Retina (tissue), 1 donor: Measurements from ENCODE around the gene MOB3A.
"Not testable (repeated sequence)": the region's sequence is repeated elsewhere in the genome, so short reads cannot be mapped to it uniquely, and the experiment has no call there.

ENCODE experiments used
- DNase-seq: peaks from one replicate; pipeline ENCODE4 v3.0.0-alpha.2; 2016

The MOB3A gene

DNA sequence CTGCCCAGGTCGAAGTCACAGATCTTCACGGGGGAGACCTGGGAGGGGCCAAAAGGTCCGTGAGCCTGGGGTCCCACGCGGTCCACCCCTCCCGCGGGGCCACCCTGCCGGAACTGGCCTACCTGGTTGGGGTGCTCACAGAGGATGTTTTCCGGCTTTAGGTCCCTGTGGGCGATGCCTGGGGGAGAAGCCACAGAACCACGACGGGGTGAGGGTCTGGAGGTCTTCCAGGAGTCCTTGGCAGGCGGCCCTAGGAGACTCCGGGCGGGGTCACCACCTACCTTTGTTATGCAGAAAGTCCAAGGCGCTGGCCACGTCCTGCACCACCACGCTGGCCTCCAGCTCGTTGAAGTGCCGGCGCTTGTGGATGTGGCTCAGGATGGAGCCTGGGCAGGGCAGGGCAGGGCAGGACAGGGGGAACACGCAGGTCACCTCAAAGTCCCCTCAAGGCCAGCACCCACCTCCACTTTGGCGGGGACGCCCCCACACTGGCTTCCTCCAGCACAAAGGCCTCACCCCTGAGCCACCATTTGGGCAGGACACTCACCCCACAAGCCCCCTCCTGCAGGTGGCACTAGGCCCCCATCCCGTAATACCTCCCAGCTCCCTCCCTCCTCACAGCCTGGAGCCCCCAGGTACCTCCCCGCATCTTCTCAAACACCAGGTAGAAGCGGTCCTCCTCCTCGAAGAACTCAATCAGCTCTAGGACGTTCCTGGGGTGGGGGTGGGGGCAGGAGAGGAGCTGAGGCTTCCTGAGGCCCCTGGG, 53.5 kb downstream of the MOB3A start:
- DNase-seq: no peak

DNA sequence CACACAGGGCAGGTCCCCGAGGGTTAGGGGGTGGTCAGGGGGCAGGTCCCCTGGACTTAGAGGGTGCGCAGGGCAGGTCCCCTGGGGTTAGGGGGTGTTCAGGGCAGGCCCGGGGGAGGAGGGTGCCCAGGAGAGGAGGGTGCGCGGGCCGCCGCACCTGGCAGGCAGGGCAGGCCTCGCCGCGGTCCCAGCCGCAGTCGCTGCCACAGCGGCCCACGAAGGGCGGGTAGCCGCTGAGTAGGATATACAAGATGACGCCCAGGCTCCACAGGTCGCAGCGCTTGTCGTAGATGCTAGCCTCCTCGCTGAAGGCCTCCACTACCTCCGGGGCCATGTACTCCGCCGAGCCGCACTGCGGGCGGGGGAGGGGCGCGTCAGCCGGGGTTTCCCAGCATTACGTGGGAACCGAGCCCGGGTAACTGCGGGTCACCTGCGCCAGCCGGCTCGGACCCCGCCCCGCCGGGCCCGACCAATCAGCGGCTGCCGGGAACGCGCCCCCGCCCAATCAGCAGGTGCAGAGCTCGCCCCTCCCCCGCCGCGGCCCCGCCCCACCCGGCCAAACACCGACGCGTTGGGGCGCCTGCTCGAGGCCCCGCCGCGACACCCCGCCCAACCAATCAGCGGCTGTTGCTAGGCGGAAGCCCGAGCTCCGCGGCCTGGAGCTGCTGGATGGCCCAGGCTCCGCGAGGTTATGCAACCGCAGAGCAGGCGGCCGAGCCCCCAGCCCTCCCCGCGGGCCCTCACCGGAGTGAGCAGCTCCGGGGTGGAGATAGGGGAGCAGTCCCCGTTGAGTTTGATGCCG, 54.2 kb downstream of the MOB3A start:
- peak; percentile 92 for DNase-seq

DNA sequence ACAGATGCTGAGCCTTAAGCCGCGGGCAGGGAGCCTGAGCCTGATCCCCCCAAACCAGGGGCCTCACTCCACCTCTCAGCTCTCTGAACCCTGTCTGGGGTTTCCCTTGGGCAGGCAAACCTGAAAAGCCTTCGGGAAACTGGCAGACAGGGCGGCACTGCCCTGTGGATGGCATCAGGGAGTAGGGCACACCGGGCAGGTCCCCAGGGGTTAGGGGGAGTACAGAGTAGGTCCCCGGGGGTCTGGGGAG, 54.8 kb downstream of the MOB3A start:
- no peak for DNase-seq

DNA sequence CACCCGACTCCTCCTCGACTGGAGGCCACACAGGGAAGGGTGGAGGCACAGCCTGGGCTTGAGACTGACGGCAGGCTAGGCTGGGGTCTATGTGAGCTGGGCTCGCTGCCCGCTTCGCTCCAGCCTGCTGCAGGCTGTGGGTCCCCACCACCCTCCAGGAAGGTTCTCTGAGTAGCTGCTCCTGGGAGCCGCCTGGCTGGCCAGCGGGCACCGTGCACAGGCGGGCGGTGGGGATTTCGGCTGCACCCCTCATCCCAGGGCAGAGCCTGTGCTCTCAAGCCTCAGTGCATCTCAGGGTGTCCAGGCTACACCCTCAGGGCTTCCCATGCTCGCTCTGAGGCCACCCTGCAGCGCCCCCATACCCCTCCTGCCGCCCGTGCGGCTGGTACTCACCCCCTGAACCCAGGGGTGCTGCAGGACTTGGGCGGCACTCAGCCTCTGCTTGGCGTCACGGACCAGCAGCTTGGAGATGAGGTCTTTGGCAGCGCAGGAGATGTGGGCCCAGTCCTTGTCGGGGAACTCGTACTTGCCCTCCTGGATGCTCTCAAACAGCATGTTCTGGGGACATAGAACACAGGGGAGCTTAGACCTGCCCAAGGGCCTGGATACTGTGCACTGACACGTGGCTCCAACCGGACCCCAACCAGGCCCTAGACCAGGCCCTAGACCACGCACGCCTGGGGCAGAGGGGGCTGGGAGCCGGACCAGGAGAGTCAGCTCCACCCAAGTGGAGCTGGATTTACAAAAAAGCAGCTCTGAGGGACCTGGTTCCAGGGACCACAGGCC, 55.3 kb downstream of the MOB3A start:
- DNase-seq: no peak

DNA sequence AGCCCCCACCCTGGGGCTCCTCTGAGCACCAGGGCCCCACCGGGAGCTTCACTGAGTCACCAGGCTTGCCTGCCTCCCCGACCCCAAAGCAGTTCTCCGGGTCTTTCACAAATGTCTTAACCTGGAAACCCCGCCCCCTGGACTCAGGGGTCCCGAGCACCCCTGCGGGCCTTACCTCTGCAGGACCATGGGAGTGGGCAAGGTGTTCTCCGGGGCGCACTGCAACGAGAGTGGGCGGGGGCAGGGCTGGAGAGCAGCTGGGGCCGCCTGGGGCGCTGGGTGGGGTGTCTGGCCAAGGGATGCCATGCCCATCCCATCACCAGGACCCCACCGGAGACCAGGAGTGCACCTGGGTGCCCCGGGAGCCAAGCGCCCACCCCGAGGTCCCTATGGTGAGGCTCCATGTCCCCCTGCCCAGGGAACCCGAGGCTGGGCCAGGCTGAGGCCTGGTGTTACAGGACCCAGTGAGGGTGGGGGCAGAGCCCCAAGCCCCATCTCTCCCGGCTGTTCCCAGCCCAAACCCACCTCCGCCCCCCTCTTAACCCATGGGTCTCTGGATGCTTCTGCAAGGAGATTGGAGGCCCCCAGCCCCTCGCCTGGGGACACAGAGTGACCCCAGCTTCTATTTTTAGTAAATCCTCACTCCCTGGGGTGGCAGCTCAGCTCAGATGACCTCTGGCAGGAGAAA, 56.0 kb downstream of the MOB3A start:
- no peak for DNase-seq

DNA sequence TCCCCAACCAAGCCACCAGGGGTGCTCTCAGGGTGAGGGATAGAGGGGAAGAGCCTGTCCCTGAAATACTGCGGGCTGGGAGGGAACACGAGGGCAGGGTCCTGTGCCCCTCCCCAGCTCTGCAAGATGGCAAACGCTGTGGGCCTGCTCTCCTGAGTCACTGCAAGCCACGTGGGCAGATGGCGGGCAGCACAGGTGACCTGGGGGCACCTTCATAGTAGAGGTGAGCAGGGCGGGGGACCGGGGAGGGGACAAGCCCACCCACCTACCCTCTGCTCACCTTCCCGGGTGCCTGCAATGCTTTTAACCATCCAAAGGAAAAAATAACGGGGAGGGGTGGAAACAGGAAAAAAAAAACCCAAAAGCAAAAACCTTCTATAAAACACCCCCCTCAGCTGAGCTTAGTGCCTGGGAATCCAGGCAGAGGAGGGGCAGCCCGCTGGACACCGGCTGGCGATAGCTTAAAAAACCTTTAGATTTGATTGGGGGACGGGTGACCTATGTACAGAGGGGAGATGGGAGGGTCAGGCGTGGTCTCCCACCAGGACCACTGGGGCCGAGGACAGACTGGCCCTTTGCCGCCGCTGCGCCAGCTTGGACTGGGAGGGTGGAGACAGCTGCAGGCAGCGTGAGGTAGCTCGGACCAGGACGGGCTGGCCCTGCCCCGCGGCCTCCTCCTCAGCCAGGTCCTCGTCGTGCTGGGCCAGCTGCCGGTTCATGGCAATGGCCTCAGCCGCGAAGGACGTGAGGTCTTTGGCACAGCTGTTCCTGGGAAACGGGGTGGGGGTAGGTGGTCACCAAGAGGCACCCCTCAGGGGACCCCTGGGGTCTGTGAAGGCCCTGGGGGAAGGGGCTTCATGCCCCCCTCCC, 56.8 kb downstream of the MOB3A start:
- no peak for DNase-seq

DNA sequence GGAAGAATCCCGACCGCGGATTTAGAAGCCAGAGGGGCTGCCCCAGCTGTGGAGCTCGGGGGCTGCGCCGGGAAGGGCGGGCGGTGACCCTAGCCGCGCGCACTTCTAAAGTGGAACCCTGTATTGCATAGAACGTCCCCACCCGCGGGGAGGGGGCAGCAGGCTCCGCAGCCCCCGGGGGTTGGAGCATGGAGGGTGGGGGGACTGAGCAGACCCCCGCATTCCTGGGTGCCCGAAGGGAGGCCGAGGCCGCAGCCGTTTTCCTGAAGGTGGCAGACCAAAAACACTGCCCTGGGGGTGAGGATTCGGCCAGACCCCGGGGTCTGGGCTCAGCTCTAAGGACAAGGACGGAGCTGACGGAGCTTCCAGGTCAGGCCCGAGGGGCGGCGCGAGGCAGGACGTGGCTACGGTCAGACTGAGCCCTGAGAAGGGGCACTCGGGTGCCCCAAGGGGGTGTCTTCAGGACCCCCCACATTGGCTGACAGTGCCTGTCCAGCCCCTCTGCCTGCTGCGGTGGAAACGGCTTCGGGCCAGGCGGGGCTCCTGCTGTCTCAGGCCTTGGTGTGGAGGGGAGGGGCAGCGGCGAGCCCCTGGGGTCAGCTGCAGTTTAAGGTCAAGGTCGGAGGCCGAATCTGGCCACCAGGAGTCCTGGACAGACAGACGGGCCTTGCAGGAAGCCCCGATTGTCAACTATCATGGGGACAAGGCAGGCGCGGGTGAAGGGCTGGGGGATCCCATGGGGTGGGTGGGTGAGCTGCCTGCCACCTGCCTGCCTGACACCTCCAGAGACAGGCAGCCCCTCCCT, 57.6 kb downstream of the MOB3A start:
- no peak for DNase-seq

DNA sequence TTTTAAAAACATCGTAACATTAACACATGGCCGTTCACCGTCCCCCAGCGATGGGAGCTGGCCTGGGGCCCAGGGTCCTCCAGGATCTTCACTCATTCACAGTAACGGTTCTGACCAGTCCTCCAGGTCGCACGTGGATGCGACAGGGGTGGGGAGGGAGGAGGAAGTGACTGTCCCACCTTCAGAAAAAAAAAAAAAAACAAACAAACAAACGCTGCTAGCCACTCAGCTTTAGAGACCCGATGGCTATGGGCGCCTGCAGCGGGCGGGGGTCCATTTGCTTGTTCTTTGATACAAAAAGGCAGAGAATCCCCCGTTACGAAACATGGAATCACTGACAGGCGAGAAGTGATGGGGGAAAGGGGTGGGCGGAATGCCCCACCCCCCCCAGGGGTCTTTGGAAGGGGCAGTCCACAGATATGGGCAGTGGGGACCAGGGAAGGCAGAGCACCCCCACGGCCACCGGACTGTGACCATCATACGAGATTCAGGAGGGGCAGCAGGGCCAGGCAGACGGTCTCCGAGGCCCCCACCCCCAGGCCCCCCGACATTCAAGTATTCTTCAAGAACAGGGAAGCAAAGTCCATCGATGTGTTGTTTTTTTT, 58.4 kb downstream of the MOB3A start:
- no peak for DNase-seq

DNA sequence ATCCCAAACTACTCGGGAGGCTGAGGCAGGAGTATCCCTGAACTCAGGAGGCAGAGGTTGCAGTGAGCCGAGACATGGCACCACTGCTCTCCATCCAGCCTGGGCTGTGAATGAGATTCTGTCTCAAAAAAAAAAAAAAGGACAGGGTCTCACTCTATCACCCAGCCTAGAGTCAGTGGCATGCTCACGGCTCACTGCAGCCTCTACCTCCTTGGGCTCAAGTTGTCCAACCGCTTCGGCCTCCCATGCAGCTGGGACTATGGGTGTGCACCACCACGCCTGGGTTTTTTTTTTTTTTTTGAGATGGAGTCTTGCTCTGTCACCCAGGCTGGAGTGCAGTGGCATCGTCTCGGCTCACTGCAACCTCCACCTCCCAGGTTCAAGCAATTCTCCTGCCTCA, 59.7 kb downstream of the MOB3A start:
- no peak for DNase-seq

DNA sequence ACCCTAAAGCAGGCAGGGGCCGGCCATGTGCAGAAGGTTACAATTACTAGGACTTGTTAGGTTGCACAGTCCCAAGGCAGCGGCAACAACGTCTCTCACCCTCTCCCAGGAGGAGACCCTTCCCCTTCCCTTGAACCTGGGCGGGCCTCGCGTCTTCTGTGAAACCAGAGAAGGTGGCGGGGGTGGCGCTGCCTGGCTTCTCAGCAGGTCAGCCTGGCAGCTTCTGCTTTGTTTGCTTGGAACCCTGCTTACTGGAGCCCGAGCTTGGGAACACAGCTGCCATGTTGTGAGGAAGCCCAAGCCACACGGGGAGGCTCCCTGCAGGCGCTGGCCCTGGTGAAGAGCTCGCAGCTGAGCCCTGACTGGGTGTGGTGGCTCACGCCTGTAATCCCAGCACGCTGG, 60.5 kb downstream of the MOB3A start:
- DNase-seq: no peak

DNA sequence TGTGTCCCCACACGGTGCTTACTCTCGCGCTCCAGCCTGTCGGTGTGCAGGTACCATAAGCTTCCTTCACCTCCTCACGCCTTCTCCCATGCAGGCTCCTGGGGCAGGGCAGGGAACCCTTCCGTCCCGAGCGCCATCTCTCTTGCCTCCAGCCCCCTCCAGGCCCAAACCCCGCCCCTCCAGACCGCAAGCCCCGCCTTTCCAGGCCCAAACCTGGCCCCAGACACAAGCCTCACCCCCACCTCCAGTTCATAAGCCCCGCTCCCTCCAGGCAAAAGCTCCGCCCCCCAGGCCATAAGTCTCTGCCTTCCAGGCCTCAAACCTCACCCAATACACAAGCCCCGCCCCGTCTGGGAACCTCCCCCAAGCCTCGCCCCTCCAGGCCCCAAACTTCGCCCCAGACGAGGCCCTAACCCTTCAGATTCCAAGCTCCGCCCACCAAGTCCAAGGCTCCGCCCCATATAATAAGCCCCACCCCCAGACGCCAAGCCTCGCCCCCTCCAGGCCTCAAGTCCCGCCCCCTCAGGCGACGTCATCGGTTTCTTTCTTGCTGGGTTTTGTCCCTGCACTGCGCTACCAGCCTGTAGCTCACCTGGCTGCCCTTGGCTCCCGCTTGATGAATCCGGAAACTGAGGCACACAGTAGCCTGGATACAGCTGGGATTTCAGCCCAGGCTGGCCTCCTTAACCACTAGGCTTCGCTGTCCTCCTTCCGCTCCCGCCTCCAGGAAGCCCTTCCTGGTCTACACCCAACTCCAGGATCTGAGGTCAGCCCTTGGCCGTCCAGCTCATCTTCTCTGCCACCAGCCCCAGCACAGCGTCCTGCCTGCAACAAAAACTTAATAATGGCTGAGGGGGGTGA, 61.2 kb downstream of the MOB3A start:
- no peak for DNase-seq

DNA sequence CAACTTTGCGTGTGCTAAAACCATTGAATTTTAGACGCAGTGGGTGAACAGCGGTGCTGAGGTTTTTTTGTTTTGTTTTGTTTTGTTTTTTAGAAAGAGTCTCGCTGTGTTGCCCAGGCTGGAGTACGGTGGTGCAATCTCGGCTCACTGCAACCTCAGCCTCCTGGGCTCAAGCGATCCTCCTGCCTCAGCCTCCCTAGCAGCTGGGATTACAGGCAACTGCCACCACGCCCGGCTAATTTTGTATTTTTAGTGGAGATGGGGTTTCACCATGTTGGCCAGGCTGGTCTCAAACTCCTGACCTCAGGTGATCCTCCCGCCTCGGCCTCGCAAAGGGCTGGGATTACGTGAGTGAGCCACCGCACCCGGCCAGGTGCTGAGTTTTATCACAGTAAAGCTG, 61.9 kb downstream of the MOB3A start:
- DNase-seq: not testable (repeated sequence)

DNA sequence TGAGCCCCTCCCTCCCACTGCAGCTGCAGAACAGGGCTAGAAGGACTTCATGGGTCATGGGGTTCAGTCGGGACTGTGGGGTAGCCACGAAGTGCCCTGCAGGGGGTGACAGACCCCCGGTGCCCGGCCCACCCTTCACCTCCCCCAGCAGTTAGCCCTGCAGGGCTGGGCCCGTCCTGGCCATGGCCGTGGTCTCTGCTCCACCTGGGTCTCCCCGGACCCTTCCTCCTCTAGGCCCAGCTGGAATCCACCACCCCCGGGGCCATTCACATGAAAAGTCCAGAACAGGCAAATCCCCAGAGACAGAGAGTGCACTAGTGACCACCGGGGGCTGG, 62.3 kb downstream of the MOB3A start:
- DNase-seq: no peak

DNA sequence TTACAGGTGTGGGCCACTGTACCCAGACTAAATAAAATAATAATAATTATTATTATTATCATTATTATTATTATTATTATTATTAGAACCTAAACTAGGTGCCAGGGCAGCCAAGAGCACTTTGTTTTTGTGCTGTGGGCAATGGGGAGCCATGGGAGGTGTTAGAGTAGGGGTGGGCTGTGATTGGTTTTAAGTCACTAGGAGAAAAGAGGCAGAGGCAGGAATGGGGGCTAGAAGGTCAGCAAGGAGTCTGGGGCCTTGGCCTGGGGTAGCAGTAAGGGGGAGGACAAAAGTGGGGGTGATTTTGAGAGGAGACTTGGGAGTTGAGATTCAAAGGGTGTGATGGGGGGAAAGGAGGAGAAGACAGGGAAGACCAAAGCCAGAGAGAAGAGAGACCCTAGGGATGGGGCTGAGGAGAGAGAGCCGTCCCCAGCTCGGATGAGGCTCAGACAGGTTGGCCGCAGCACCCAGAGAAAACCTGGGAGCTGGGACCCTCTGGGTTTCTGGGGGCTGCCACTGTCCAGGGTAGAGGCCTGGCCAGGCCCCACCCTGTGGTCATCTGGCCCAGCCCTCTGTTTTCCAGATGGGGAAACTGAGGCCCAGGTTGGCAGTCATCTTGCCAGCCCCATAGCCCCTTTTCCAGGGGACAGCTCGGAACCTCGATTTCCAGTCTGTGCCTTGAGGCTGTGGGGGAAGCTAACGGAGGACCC, 62.9 kb downstream of the MOB3A start:
- DNase-seq: no peak

DNA sequence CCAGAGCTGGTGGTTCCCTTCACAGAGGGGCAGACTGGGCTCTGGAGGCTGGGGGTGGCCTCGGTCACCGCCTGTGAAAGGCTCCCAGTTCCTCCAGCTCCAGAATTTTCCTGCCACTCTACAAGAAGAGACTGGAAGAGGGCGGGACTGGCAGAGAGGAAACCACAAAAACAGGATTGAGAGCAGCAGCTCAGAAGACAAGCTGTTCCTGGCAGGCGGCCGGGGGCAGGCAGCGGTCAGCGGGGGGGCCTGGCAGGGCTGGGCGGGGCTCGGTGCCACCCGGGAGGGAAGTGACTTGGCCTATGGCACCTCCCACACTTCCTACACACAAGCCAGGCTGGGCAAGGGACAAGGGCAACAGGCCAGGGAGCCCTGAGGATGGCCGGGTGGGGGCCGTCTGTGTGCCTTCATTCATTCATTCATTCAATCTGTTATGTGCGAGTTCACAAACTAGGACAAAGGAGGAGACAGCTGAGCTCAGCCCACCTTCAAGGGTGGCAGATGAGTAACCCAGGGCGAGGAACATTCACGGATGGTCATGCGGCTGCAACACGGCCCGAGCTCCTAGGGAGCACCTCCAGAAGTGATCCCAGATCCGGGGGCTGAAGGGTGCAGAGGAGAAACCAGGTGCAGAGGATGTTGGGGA, 63.7 kb downstream of the MOB3A start:
- no peak for DNase-seq

DNA sequence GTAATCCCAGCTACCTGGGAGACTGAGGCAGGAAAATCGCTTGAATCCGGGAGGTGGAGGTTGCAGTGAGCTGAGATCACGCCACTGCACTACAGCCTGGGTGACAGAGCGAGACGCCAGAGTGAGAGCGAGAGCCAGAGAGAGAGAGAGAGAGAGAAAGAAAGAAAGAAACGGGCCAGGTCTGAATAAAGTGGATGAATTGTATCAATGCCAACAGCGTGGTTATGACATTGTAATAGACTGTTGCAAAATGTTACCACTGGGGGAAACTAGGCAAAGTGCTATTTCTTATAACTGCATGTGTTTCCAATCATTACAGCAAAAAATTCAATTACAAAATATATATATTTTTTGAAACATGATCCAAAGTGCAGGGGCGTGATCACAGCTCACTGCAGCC, 68.8 kb downstream of the MOB3A start:
- DNase-seq: no peak

DNA sequence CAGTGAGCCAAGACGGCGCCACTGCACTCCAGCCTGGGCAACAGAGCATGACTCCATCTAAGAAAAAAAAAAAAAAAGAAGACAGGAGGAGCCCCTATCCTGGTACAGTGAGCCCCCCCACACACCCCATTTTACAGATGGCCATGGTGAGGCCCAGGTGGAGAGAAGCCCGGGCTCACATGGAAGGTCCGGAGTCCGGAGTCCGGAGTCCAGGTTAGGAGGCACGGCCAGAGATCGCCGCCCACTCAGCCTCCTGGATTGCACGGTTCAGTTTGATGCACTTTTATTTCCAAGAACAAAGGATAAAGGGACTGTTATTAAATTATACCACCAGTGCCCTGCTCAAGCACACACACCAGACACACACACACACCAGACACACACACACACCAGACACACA, 69.4 kb downstream of the MOB3A start:
- DNase-seq: no peak

DNA sequence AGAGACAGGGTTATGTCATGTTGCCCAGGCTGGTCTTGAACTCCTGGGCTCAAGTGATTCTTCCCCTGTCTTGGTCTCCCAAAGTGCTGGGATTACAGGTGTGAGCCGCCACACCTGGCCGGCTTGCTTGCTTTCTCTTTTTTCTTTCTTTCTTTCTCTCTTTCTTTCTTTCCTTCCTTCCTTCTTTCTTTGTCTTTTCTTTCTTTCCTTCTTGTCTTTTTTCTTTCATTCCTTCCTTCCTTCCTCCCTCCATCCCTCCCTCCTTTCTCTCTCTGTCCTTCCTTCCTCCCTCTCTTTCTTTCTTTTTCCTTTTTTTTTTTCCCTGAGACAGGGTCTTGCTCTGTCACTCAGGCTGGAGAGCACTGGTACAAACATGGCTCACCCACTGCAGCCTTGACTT, 73.8 kb downstream of the MOB3A start:
- no peak for DNase-seq
